A549 (cell line): ENCODE measurements around the gene NDUFB10. TPM values are rescaled to one million over a fixed set of nuclear protein-coding genes. Genes with fewer than 3 reads are reported as not detected.
A peak's percentile ranks its signal among the peaks of the same experiment; 100 is the strongest.

Experiments
- ATAC-seq, 2 experiments: fragments of 200-7000 bp in 1 of 2; fragments of >200 bp in 1 of 2; cut with Nextera tagmentation in 1 of 2; cut with Tn5 transposase in 1 of 2; 3 replicates each; pipeline versions ENCODE4 v1.8.0 to v1.9.1; 2018 to 2020; ENCODE audit warnings: mild to moderate bottlenecking in 1 of 2, moderate library complexity in 1 of 2
- CTCF ChIA-PET: fragments of 300-600 bp; sonication (Branson Sonifier 250); formaldehyde crosslinking; extraction: SDS; loops from one replicate; lab custom pipeline; 2021; ENCODE audit warnings: antibody characterized with exemption, inconsistent platforms; lab: Yijun Ruan, JAX
- POLR2A ChIA-PET: fragments of 350-600 bp; formaldehyde crosslinking; extraction: SDS; loops from one replicate; lab custom pipeline; 2021; ENCODE audit warnings: antibody characterized with exemption, inconsistent platforms; lab: Yijun Ruan, JAX
- DNase-seq, 2 experiments: peaks; one replicate each; pipeline versions ENCODE4 v3.0.0 to v3.0.0-alpha.2; 2011 to 2016; ENCODE audit warnings: low read depth in 1 of 2, low spot score in 1 of 2
- FAIRE-seq: peaks from 2 replicates; lab custom pipeline; 2011; peaks lifted over from hg19 to GRCh38; lab: Jason Lieb, UNC
- H3K27ac ChIP-seq, 2 experiments: fragments of >200 bp; sonication (Bioruptor Twin); formaldehyde crosslinking; 3 replicates each; pipeline ENCODE4 v1.5.1; 2016 to 2017
- H3K4me1 ChIP-seq: fragments of >200 bp; sonication (Bioruptor Twin); formaldehyde crosslinking; 3 replicates; pipeline ENCODE4 v1.6.1; 2016
- H3K4me2 ChIP-seq: fragments of >200 bp; sonication (Bioruptor Twin); formaldehyde crosslinking; 3 replicates; pipeline ENCODE4 v1.6.1; 2016
- H3K4me3 ChIP-seq: fragments of >200 bp; sonication (Bioruptor Twin); formaldehyde crosslinking; 3 replicates; pipeline ENCODE4 v1.5.1; 2016
- H3K9me3 ChIP-seq: fragments of >200 bp; sonication (Bioruptor Twin); formaldehyde crosslinking; 3 replicates; pipeline ENCODE4 v1.6.1; 2016
- CHD2 ChIP-seq: fragments of 150-350 bp; IDR thresholded peaks from 2 replicates; pipeline ENCODE4 v1.6.1; 2014; ENCODE audit warnings: low read length; ENCODE audit not compliant: partially characterized antibody
- EHF ChIP-seq: fragments of 250-450 bp; sonication (Bioruptor Pico); IDR thresholded peaks from 2 replicates; pipeline ENCODE4 v1.5.0; 2020; ENCODE audit warnings: mild to moderate bottlenecking
- ESRRA ChIP-seq: fragments of 150-350 bp; IDR thresholded peaks from 2 replicates; pipeline ENCODE4 v1.6.1; 2014; ENCODE audit warnings: mild to moderate bottlenecking, low read length, borderline replicate concordance
- FOSB ChIP-seq: fragments of 250-450 bp; sonication (Bioruptor Pico); IDR thresholded peaks from 2 replicates; pipeline ENCODE4 v1.5.0; 2020; ENCODE audit warnings: mild to moderate bottlenecking, moderate library complexity
- FOSL2 ChIP-seq, 2 experiments: fragments of 450-650 bp in 1 of 2; fragments of >200 bp in 1 of 2; sonication (Bioruptor Twin) in 1 of 2; formaldehyde crosslinking; IDR thresholded peaks; 2 replicates each; pipeline versions ENCODE4 v1.5.0 to v1.6.1; 2016 to 2020; ENCODE audit warnings: mild to moderate bottlenecking in 1 of 2, moderate library complexity in 1 of 2
- HES2 ChIP-seq: fragments of >200 bp; sonication (Bioruptor Twin); formaldehyde crosslinking; IDR thresholded peaks from 2 replicates; pipeline ENCODE4 v1.6.1; 2016
- HMGXB4 ChIP-seq: fragments of 250-450 bp; sonication (Bioruptor Pico); IDR thresholded peaks from 2 replicates; pipeline ENCODE4 v1.5.0; 2021; ENCODE audit warnings: mild to moderate bottlenecking, moderate library complexity, borderline replicate concordance
- HOXA7 ChIP-seq: fragments of 250-450 bp; sonication (Bioruptor Pico); IDR thresholded peaks from 2 replicates; pipeline ENCODE4 v1.5.0; 2020; ENCODE audit warnings: mild to moderate bottlenecking, moderate library complexity
- HOXB13 ChIP-seq: fragments of 250-450 bp; sonication (Bioruptor Pico); IDR thresholded peaks from 2 replicates; pipeline ENCODE4 v1.5.0; 2020; ENCODE audit warnings: low read depth, mild to moderate bottlenecking, moderate library complexity
- HOXB5 ChIP-seq: fragments of 250-450 bp; sonication (Bioruptor Pico); IDR thresholded peaks from 2 replicates; pipeline ENCODE4 v1.5.0; 2020; ENCODE audit warnings: mild to moderate bottlenecking, moderate library complexity
- KDM5A ChIP-seq: fragments of 200-600 bp; sonication (generic); IDR thresholded peaks from 2 replicates; pipeline ENCODE4 v1.6.1; 2016; ENCODE audit warnings: antibody characterized with exemption, mild to moderate bottlenecking
- NPAS2 ChIP-seq: fragments of 250-450 bp; sonication (Bioruptor Pico); IDR thresholded peaks from 2 replicates; pipeline ENCODE4 v1.8.0; 2022; ENCODE audit warnings: mild to moderate bottlenecking, moderate library complexity, borderline replicate concordance
- NR3C1 ChIP-seq: fragments of >200 bp; sonication (Bioruptor Twin); formaldehyde crosslinking; IDR thresholded peaks from 3 replicates; pipeline ENCODE4 v1.6.1; 2017
- RCOR1 ChIP-seq: fragments of 150-350 bp; IDR thresholded peaks from 2 replicates; pipeline ENCODE4 v1.6.1; 2014; ENCODE audit warnings: antibody characterized with exemption, low read length, low read depth
- SMC3 ChIP-seq: fragments of >200 bp; sonication (Bioruptor Twin); formaldehyde crosslinking; IDR thresholded peaks from 3 replicates; pipeline ENCODE4 v1.6.1; 2018; ENCODE audit warnings: inconsistent platforms
- TFCP2L1 ChIP-seq: fragments of 250-450 bp; sonication (Bioruptor Pico); IDR thresholded peaks from 2 replicates; pipeline ENCODE4 v1.5.0; 2021; ENCODE audit warnings: mild to moderate bottlenecking
- USF2 ChIP-seq: fragments of 450-650 bp; IDR thresholded peaks from 2 replicates; pipeline ENCODE4 v1.6.1; 2014; ENCODE audit warnings: antibody characterized with exemption
- ZFP36 ChIP-seq: fragments of 450-650 bp; IDR thresholded peaks from 2 replicates; pipeline ENCODE4 v1.6.1; 2014; ENCODE audit warnings: borderline replicate concordance; ENCODE audit not compliant: partially characterized antibody
- ZNF302 ChIP-seq: fragments of 250-450 bp; sonication (Bioruptor Pico); IDR thresholded peaks from 2 replicates; pipeline ENCODE4 v1.9.0; 2021; ENCODE audit warnings: inconsistent platforms, mild to moderate bottlenecking, moderate library complexity
- ZSCAN20 ChIP-seq: fragments of 250-450 bp; sonication (Bioruptor Pico); IDR thresholded peaks from 2 replicates; pipeline ENCODE4 v1.8.0; 2022; ENCODE audit warnings: mild to moderate bottlenecking, moderate library complexity
- WGBS: methylation state at CpG from one replicate; pipeline ENCODE4 v1.1.6; 2017; ENCODE audit errors: missing lambda C conversion rate; 5-methylcytosine and 5-hydroxymethylcytosine counted together
- polyA plus RNA-seq, 4 experiments: library from polyadenylated mRNA; depleted of rRNA in 3 of 4; stranded (reverse); fragments of >200 nt; fragmentation: RNase III in 1 of 4; extraction: RNeasy Plus Mini Kit Qiagen cat#74134 plus additional on column Dnase treatment in 1 of 4; gene quantifications; 2 replicates in 3 of 4; 3 replicates in 1 of 4; pipeline ENCODE4 v1.2.3, GENCODE V29; 2011 to 2017

NDUFB10 gene
- polyA plus RNA-seq, 2 of the 4 experiments (the other 2 are of a cell fraction): 198 to 389 TPM

GRCh38 chr16:1991135-1991551 is 31.8 kb downstream of the NDUFB10 start:
- no peak for DNase-seq
- Histone ChIP-seq H3K4me1 (peaks cover 65% of the 10 kb centered on the region), H3K9me3 (no peaks in the 10 kb centered on the region), H3K4me3 (no peak overlapping the region), H3K27ac (no peak overlapping the region), H3K4me2 (peak overlapping the region; percentile 79)
- no peak for FAIRE-seq
- TF ChIP-seq HMGXB4 (no peak), NPAS2 (no peak), SMC3 (no peak), ZFP36 (no peak), RCOR1 (no peak), HOXB5 (CRISPR knock-in tag) (no peak), KDM5A (no peak), ZNF302 (CRISPR knock-in tag) (no peak), ZSCAN20 (CRISPR knock-in tag) (no peak), CHD2 (no peak), HOXA7 (no peak)
- ATAC-seq: no peak
- POLR2A ChIA-PET: no interaction called here
- CTCF ChIA-PET: interaction anchor here (19.7 kb wide), 1 partner anchor 13 kb away, joined by 196 read pairs; the partner anchor contains the start of gene ZNF598
- 97% methylated on average over 13 of the region's 18 CpGs for WGBS

- ChIA-PET POLR2A (interaction anchor here (0.6 to 1.6 kb wide), 2 partner anchors 164 to 661 kb away, joined by 6 to 7 read pairs; partner anchors contain the start of gene TRAF7), CTCF (interaction anchor here (0.7 to 19.7 kb wide), 2 partner anchors 13 to 36 kb away, joined by 3 to 196 read pairs; partner anchors contain the start of gene ZNF598)
- H3K4me2 ChIP-seq: peak overlapping the region; percentile 79
- no peak for ATAC-seq
- H3K4me3 ChIP-seq: peak overlapping the region; percentile 10; the same call in 1 of the 3 replicates
- peaks cover 69% of the 10 kb centered on the region for H3K4me1 ChIP-seq
- no peak for DNase-seq
- WGBS: 87% methylated on average over 22 of the region's 22 CpGs
- H3K27ac ChIP-seq: peak overlapping the region; percentile 39 to 76; a peak in 5 of 6 replicates
- no peaks in the 10 kb centered on the region for H3K9me3 ChIP-seq
- FAIRE-seq: no peak
- TF ChIP-seq EHF (no peak), HOXB13 (CRISPR knock-in tag) (no peak), USF2 (no peak), FOSB (no peak), NR3C1 (no peak), FOSL2 (IDR thresholded peaks at IDR 0.05) (no peak), FOSL2 (CRISPR knock-in tag; IDR thresholded peaks at IDR 0.05) (no peak), TFCP2L1 (CRISPR knock-in tag) (no peak), HES2 (no peak), KDM5A (no peak), ESRRA (no peak), HMGXB4 (no peak)
Observed at GRCh38 chr16:1991588-1991947, 32.2 kb downstream of the NDUFB10 start.
